ENCODE data around the gene UTP18.
"Not testable (repeated sequence)": the region's sequence is repeated elsewhere in the genome, so short reads cannot be mapped to it uniquely, and the experiment has no call there.

Gene UTP18

GRCh38 chr17:51319186-51319585, 58.8 kb downstream of the UTP18 start:
- no peak for FAIRE-seq
- DNase-seq (ENCODE audit: extremely low spot score, insufficient read length, low read depth), result no peak

GRCh38 chr17:51322390-51323029, 62.2 kb downstream of the UTP18 start:
- DNase-seq (ENCODE audit: extremely low spot score, insufficient read length, low read depth), result no peak
- FAIRE-seq, result peak; percentile 70

GRCh38 chr17:51325471-51325870, 65.1 kb downstream of the UTP18 start:
- no peak for FAIRE-seq

GRCh38 chr17:51330861-51331503, 70.6 kb downstream of the UTP18 start:
- FAIRE-seq; DNase-seq (ENCODE audit: extremely low spot score, insufficient read length, low read depth): not testable (repeated sequence)

More at GRCh38 chr17:51325471-51325870, 65.1 kb downstream of the UTP18 start:
- no peak for DNase-seq (ENCODE audit: extremely low spot score, insufficient read length, low read depth)

- FAIRE-seq (no peak), DNase-seq (ENCODE audit: extremely low spot score, insufficient read length, low read depth) (no peak)
Observed at GRCh38 chr17:51335006-51335590, 74.8 kb downstream of the UTP18 start.

- FAIRE-seq, result no peak
- DNase-seq (ENCODE audit: extremely low spot score, insufficient read length, low read depth), result no peak
Observed at GRCh38 chr17:51335883-51336822, 75.8 kb downstream of the UTP18 start.

- FAIRE-seq (no peak), DNase-seq (ENCODE audit: extremely low spot score, insufficient read length, low read depth) (no peak)
Observed at GRCh38 chr17:51341457-51341856, 81.1 kb downstream of the UTP18 start.

- FAIRE-seq (no peak), DNase-seq (ENCODE audit: extremely low spot score, insufficient read length, low read depth) (no peak)
Observed at GRCh38 chr17:51342257-51342656, 81.9 kb downstream of the UTP18 start.

GRCh38 chr17:51344532-51344931, 84.2 kb downstream of the UTP18 start:
- no peak for DNase-seq (ENCODE audit: extremely low spot score, insufficient read length, low read depth)
- no peak for FAIRE-seq

GRCh38 chr17:51346218-51346982, 86.1 kb downstream of the UTP18 start:
- FAIRE-seq (no peak), DNase-seq (ENCODE audit: extremely low spot score, insufficient read length, low read depth) (no peak)

Measured in GM18507 (cell line).